Esophagus muscularis mucosa (tissue), 4 donors: Measurements from ENCODE around the gene ZFYVE19. TPM values are rescaled to one million over a fixed set of nuclear protein-coding genes. Genes with fewer than 3 reads are reported as not detected.

ENCODE experiments used
- DNase-seq: peaks from one replicate; pipeline ENCODE4 v3.0.0-alpha.2; 2017; ENCODE audit errors: extremely low spot score
- H3K27ac ChIP-seq, 4 donors: fragments of 200-600 bp; sonication (generic); replicated peaks in 1 of 4; 1 replicate in 3 of 4; 2 replicates in 1 of 4; pipeline ENCODE4 v1.5.1; 2016 to 2019; ENCODE audit warnings: mild to moderate bottlenecking in 1 of 4
- H3K27me3 ChIP-seq, 4 donors: fragments of 200-600 bp; sonication (generic); one replicate each; pipeline versions ENCODE4 v1.5.1 to v1.6.0; 2016 to 2019
- H3K36me3 ChIP-seq, 4 donors: fragments of 200-600 bp; sonication (generic); one replicate each; pipeline ENCODE4 v1.5.1; 2016 to 2019
- H3K4me1 ChIP-seq, 4 donors: fragments of 200-600 bp; sonication (generic); one replicate each; pipeline ENCODE4 v1.5.1; 2016 to 2019
- H3K4me3 ChIP-seq, 4 donors: fragments of 200-600 bp; sonication (generic); 1 replicate in 2 of 4; 2 replicates in 2 of 4; pipeline ENCODE4 v1.5.1; 2016 to 2019; ENCODE audit warnings: mild to moderate bottlenecking in 4 of 4, moderate library complexity in 1 of 4
- H3K9me3 ChIP-seq, 4 donors: fragments of 200-600 bp; sonication (generic); 1 replicate in 3 of 4; 2 replicates in 1 of 4; pipeline ENCODE4 v1.5.1; 2016 to 2019
- CTCF ChIP-seq, 3 experiments: fragments of 200-600 bp in 2 of 3; fragments of 450-650 bp in 1 of 3; sonication (generic) in 2 of 3; IDR thresholded peaks; one replicate each; pipeline ENCODE4 v1.5.1; 2017 to 2019; ENCODE audit warnings: antibody characterized with exemption in 3 of 3, mild to moderate bottlenecking in 2 of 3, moderate library complexity in 1 of 3
- EP300 ChIP-seq: sonication (generic); formaldehyde crosslinking; IDR thresholded peaks from one replicate; pipeline ENCODE4 v1.6.1; 2017; ENCODE audit warnings: antibody characterized with exemption
- POLR2A ChIP-seq: fragments of 450-650 bp; IDR thresholded peaks from one replicate; pipeline ENCODE4 v1.6.1; 2017; ENCODE audit warnings: antibody characterized with exemption, moderate library complexity, mild to moderate bottlenecking, low read depth
- POLR2AphosphoS5 ChIP-seq, 2 donors: sonication (generic); formaldehyde crosslinking; IDR thresholded peaks; one replicate each; pipeline ENCODE4 v1.6.1; 2017; ENCODE audit warnings: antibody characterized with exemption in 2 of 2
- WGBS: methylation state at CpG from one replicate; pipeline ENCODE4 v1.1.5; 2018; 5-methylcytosine and 5-hydroxymethylcytosine counted together
- intact Hi-C: fragments of 100-400 bp; cut with DNase I; formaldehyde crosslinking; loops from one replicate; pipeline ENCODE4 v1.15.1; 2023
- total RNA-seq, 4 donors: library from RNA; depleted of rRNA; stranded (reverse); fragments of >200 nt; gene quantifications; one replicate each; pipeline versions ENCODE4 v1.1.0 to v1.2.1, GENCODE V29; 2016

The ZFYVE19 gene
- total RNA-seq, 4 donors from 2014 or later = 14.4 to 36.8 (median 18.8) TPM

- DNase-seq = no peak
- Histone ChIP-seq H3K27me3 (no peaks in the 10 kb centered on the region), H3K36me3 (peaks cover 20 to 31% (median 29%) of the 10 kb centered on the region in 4 donors), H3K27ac (no peak overlapping the region), H3K4me1 (peaks cover 9 to 14% (median 11%) of the 10 kb centered on the region in 4 donors), H3K4me3 (no peak overlapping the region), H3K9me3 (no peaks in the 10 kb centered on the region)
- 77% methylated on average over 8 of the region's 8 CpGs for WGBS
- intact Hi-C loops = no loop called here
- TF ChIP-seq POLR2AphosphoS5 (IDR thresholded peaks at IDR 0.05) (no peak), POLR2A (no peak), CTCF (IDR thresholded peaks at IDR 0.05) (peak in 1 of 3 experiments; percentile 50), EP300 (no peak)
Measured at GRCh38 chr15:40782609-40783227, 24.2 kb upstream of the ZFYVE19 start.

- Histone ChIP-seq H3K27ac (no peak overlapping the region), H3K4me3 (no peak overlapping the region), H3K36me3 (peaks cover 0 to 7% (median 6%) of the 10 kb centered on the region in 4 donors), H3K27me3 (no peaks in the 10 kb centered on the region), H3K9me3 (no peaks in the 10 kb centered on the region), H3K4me1 (peaks cover 12 to 18% (median 15%) of the 10 kb centered on the region in 4 donors)
- DNase-seq = no peak
- TF ChIP-seq POLR2A (no peak), POLR2AphosphoS5 (IDR thresholded peaks at IDR 0.05) (no peak), EP300 (no peak), CTCF (IDR thresholded peaks at IDR 0.05) (no peak)
- intact Hi-C loops = no loop called here
- whole genome bisulfite sequencing = 84% methylated on average over 3 of the region's 3 CpGs
Measured at GRCh38 chr15:40785164-40785563, 21.7 kb upstream of the ZFYVE19 start.

- no peaks in the 10 kb centered on the region for H3K27me3 ChIP-seq
- intact Hi-C loops = no loop called here
- WGBS = 82% methylated on average over 2 of the region's 2 CpGs
- peaks cover 12 to 18% (median 15%) of the 10 kb centered on the region in 4 donors for H3K4me1 ChIP-seq
- no peak for TF ChIP-seq POLR2AphosphoS5 (IDR thresholded peaks at IDR 0.05)
- no peak for TF ChIP-seq POLR2A
- no peak for TF ChIP-seq CTCF (IDR thresholded peaks at IDR 0.05)
- TF ChIP-seq EP300 = no peak
- DNase-seq = no peak
- peaks cover 0 to 12% (median 6%) of the 10 kb centered on the region in 4 donors for H3K36me3 ChIP-seq
- H3K4me3 ChIP-seq = no peak overlapping the region
- no peaks in the 10 kb centered on the region for H3K9me3 ChIP-seq
- H3K27ac ChIP-seq = no peak overlapping the region
Measured at GRCh38 chr15:40785814-40786213, 21.1 kb upstream of the ZFYVE19 start.

DNA sequence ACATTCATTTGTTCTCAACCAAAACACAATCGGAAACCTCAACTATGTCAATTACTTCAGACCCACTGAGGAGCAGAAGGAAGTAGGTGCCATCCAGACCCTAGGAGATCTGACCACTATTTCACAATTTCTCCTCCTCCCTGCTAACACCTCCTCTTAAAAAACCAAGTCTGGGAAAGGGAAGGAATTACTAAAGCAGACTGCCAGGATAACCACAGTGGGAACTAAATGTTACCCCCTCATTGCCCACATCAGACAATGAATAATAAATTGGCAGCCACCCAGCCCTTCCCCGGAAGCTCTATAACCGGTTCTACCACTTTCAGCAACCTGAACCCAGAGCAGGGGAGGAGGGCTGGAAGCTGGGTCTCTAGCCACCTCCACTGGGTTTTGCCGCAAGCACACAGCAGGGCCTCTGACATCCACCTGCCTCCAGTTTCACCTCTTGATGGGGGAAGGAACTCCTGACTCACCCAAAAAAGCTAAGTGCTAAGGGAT, 19.5 kb upstream of the ZFYVE19 start:
- intact Hi-C loops = no loop called here
- Histone ChIP-seq H3K9me3 (no peaks in the 10 kb centered on the region), H3K27ac (no peak overlapping the region), H3K4me1 (peaks cover 12 to 18% (median 15%) of the 10 kb centered on the region in 4 donors), H3K36me3 (peaks cover 0 to 27% (median 18%) of the 10 kb centered on the region in 4 donors), H3K4me3 (no peak overlapping the region), H3K27me3 (no peaks in the 10 kb centered on the region)
- TF ChIP-seq POLR2AphosphoS5 (IDR thresholded peaks at IDR 0.05) (no peak), EP300 (no peak), POLR2A (no peak), CTCF (IDR thresholded peaks at IDR 0.05) (no peak)
- WGBS = 35% methylated on average over 4 of the region's 4 CpGs
- DNase-seq = no peak

- Histone ChIP-seq H3K36me3 (peaks cover 0 to 29% (median 19%) of the 10 kb centered on the region in 4 donors), H3K27me3 (no peaks in the 10 kb centered on the region), H3K27ac (no peak overlapping the region), H3K4me3 (no peak overlapping the region), H3K4me1 (peaks cover 12 to 18% (median 15%) of the 10 kb centered on the region in 4 donors), H3K9me3 (no peaks in the 10 kb centered on the region)
- DNase-seq = no peak
- intact Hi-C loops = no loop called here
- no peak for TF ChIP-seq POLR2A
- 65% methylated on average over 6 of the region's 6 CpGs for WGBS
Measured at GRCh38 chr15:40787991-40788390, 18.9 kb upstream of the ZFYVE19 start.
